ENCODE results near the gene NUCKS1. TPM values are rescaled to one million over a fixed set of nuclear protein-coding genes. Genes with fewer than 3 reads are reported as not detected.
A peak's percentile ranks its signal among the peaks of the same experiment; 100 is the strongest.

NUCKS1 gene
- total RNA-seq (2014; rRNA removed) (101 and 122 TPM in 2 replicates), Bru-seq, nascent RNA (percentile 99 among the genes with signal in this experiment), BruChase-seq, experiment 1, labeled RNA remaining after a 6-hour chase (percentile 98 among the genes with signal in this experiment), BruChase-seq, experiment 2, labeled RNA remaining after a 2-hour chase (percentile 98 among the genes with signal in this experiment)
- long read RNA-seq, full-length matches to known transcripts = 2 of 259 reads
- long read RNA-seq, partial matches to known transcripts = 69 of 259 reads
- long read RNA-seq, other reads (novel, unspliced or antisense) = 188 of 259 reads

- H3K9me2 ChIP-seq (replicated peaks; ENCODE audit: low read length) = no peaks in the 10 kb centered on the region
- H3K79me2 ChIP-seq (ENCODE audit: low read length) = peaks cover 44% of the 10 kb centered on the region
- no peaks in the 10 kb centered on the region for H3K27me3 ChIP-seq (ENCODE audit: low read length)
- BruUV-seq (replicated peaks) = TSS peak; percentile 85
- TF ChIP-seq EZH2phosphoT487 (IDR thresholded peaks at IDR 0.05; ENCODE audit: borderline replicate concordance, low read length) (no peak), EZH2 (IDR thresholded peaks at IDR 0.05; ENCODE audit: low read length, unreplicated experiment) (no peak), CTCF (conservative IDR thresholded peaks at IDR 0.05; ENCODE audit: low read depth, low read length) (no peak)
- H3K4me2 ChIP-seq (ENCODE audit: low read length) = peak within 1 kb of the TSS; percentile 91
- DNase-seq (peak; percentile 99), ATAC-seq (peak; percentile 78)
- peak within 1 kb of the TSS; percentile 97 for H2AFZ ChIP-seq (ENCODE audit: low read length)
- intact Hi-C loops (cut with micrococcal nuclease) = loop anchor here (1.0 kb wide), 1 partner anchor 63 kb away; the partner anchor contains the start of gene SLC41A1
- H3K4me3 ChIP-seq (ENCODE audit: low read length) = peak within 1 kb of the TSS; percentile 86
- ChIA-PET POLR2A (ENCODE audit: unreplicated experiment) (no interaction called here), CTCF (no interaction called here)
- peaks cover 16% of the 10 kb centered on the region; the same call in 1 of the 2 replicates for H3K36me3 ChIP-seq (ENCODE audit: low read depth, low read length)
- no peaks in the 10 kb centered on the region for H3F3A ChIP-seq (ENCODE audit: low read length, unreplicated experiment)
- peak within 1 kb of the TSS; percentile 81 for H3K27ac ChIP-seq (ENCODE audit: low read length)
- peak within 1 kb of the TSS; percentile 93 for H3K9ac ChIP-seq (ENCODE audit: low read length)
- no peaks in the 10 kb centered on the region for H3K9me3 ChIP-seq (ENCODE audit: low read length)
- H3K4me1 ChIP-seq (ENCODE audit: insufficient read depth, low read length) = peaks cover 25% of the 10 kb centered on the region
- peaks cover 37% of the 10 kb centered on the region for H4K20me1 ChIP-seq (ENCODE audit: low read length)
These were observed at the start of gene NUCKS1 for GRCh38 chr1:205750138-205751035. TSS of gene NUCKS1 (minus strand) at chr1:205750182. CDS start at chr1:205749973, 209 bp downstream.

- H3K4me1 ChIP-seq (ENCODE audit: insufficient read depth, low read length) = no peaks in the 10 kb centered on the region
- no peaks in the 10 kb centered on the region for H3K9me3 ChIP-seq (ENCODE audit: low read length)
- BruUV-seq (replicated peaks) = no TSS peak
- ATAC-seq (no peak), DNase-seq (peak; percentile 47)
- no peak for TF ChIP-seq EZH2phosphoT487 (IDR thresholded peaks at IDR 0.05; ENCODE audit: borderline replicate concordance, low read length)
- TF ChIP-seq EZH2 (IDR thresholded peaks at IDR 0.05; ENCODE audit: low read length, unreplicated experiment) = no peak
- no peak for TF ChIP-seq CTCF (conservative IDR thresholded peaks at IDR 0.05; ENCODE audit: low read depth, low read length)
- H2AFZ ChIP-seq (ENCODE audit: low read length) = no peak overlapping the region
- H3K4me3 ChIP-seq (ENCODE audit: low read length) = no peak overlapping the region
- no peaks in the 10 kb centered on the region for H3K9me2 ChIP-seq (replicated peaks; ENCODE audit: low read length)
- no peaks in the 10 kb centered on the region for H4K20me1 ChIP-seq (ENCODE audit: low read length)
- POLR2A ChIA-PET (ENCODE audit: unreplicated experiment) = no interaction called here
- no peaks in the 10 kb centered on the region for H3F3A ChIP-seq (ENCODE audit: low read length, unreplicated experiment)
- no peak overlapping the region for H3K9ac ChIP-seq (ENCODE audit: low read length)
- no peaks in the 10 kb centered on the region for H3K79me2 ChIP-seq (ENCODE audit: low read length)
- H3K27ac ChIP-seq (ENCODE audit: low read length) = no peak overlapping the region
- no peak overlapping the region for H3K4me2 ChIP-seq (ENCODE audit: low read length)
- CTCF ChIA-PET = no interaction called here
- no peaks in the 10 kb centered on the region for H3K27me3 ChIP-seq (ENCODE audit: low read length)
- intact Hi-C loops (cut with micrococcal nuclease) = no loop called here
- peaks cover 12% of the 10 kb centered on the region for H3K36me3 ChIP-seq (ENCODE audit: low read depth, low read length)
These were observed 48.6 kb upstream of the NUCKS1 start for GRCh38 chr1:205798577-205798976.

Measured in PC-3 (cell line).